GM18951 (cell line): Measurements from ENCODE around the gene COPZ1.

Experiments
- POLR2A ChIP-seq: IDR thresholded peaks from 4 replicates; pipeline ENCODE4 v1.6.1; 2011; ENCODE audit warnings: mild to moderate bottlenecking; ENCODE audit not compliant: insufficient read length, insufficient read depth; ENCODE audit errors: extremely low read depth
- in situ Hi-C: fragments of 300-500 bp; cut with MboI; formaldehyde crosslinking; loops from one replicate; pipeline ENCODE4 v1.12.0; 2022; ENCODE audit warnings: low sequenced_read_pairs, mixed read lengths, inconsistent platforms; ENCODE audit not compliant: unreplicated experiment

COPZ1 gene

GRCh38 chr12:54398218-54398617, 73.3 kb downstream of the COPZ1 start:
- TF ChIP-seq POLR2A, result no peak
- in situ Hi-C loops, result loop anchor here (5.0 kb wide), 1 partner anchor 44 kb away; no protein-coding TSS in a partner anchor

- TF ChIP-seq POLR2A, result no peak
- in situ Hi-C loops, result loop anchor here (5.0 kb wide), 1 partner anchor 43 kb away; no protein-coding TSS in a partner anchor
Measured at GRCh38 chr12:54398995-54399793, 74.3 kb downstream of the COPZ1 start.

GRCh38 chr12:54401119-54401518, 76.2 kb downstream of the COPZ1 start:
- in situ Hi-C loops, result no loop called here
- TF ChIP-seq POLR2A, result no peak
